ENCODE data around the gene SNAI3.

The SNAI3 gene

DNA sequence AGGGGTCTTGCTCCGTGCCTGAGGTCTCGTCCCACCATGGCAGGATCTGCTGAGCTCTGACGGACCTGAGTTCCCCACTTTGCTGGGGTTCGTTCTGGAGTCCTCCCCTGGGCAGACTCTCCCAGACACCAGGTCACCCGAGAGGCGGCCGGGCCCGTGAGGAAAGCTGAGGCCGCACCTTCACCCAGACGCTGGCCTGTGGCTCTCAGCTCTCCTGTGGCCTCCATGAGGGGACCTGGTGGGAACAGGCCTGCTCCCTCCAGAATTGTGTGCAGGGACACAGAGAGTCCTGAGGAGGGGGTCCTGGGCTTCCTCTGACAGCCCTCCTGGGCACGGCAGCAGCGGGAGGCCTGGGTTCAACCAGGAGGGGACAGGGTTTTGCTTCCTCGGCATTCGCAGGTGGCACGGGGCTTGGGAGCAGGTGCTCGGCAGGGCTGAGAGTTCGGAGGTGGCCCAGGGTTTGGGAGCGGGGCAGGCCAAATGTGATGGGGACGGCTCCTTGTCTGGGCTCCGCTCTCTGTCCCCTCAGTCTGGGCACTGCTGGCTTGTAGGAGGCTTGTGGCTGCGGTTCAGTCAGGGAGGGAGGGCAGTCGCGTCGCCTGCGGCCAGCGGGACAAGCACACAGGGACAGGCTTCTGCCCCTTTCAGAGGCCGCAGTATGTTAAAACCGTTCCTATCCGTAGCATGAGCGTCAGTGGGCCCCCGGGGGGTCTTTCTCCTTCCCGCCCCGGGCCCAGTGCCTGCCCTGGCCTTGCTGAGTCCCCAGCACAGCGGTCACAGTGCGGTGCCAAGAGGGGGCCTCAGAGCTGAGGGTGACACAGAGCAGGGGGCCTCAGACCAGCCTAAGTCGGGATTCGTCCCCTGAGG lies 8.1 kb upstream of the SNAI3 start:
- no peak for DNase-seq
- TF ChIP-seq POLR2A (IDR thresholded peaks at IDR 0.05; ENCODE audit: low read length) (no peak), GATA1 (IDR thresholded peaks at IDR 0.05; ENCODE audit: low read depth, low read length) (no peak)

DNA sequence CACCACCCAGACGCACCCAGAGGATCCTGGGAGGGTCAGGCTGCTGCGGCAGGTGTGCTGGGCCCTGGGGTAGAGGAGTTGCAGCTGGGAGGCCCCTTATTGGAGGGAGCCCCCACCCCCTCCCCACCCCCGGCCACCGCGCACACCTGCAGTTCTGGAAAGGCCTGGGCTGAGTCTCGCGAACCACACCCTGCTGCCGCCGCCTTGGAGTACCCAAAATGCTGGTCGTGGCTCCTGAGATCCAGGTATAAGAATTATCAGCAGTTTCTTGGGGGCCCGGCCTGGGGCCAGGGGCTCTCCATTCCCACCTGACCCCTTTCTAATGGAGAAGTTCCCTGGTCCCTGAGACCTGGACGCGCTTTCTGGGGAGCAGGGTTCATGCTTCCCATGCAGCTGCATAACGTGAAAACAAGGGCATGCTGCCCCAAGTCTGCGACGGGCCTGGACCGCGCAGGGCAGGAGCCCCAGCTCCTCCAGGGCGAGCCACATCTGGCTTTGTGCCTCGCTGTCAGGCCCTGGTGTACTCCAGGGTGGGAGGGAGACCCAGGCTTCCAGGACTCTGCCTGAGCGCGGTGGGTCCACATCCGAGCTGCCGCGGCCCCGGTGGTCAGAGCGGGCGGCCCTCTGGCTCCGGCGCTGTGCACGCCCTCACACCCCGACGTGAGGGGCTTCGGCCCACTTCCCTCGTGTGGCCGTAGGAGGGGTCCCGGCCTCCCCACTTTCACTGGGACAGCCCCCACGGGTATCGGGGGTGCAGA lies 7.3 kb upstream of the SNAI3 start:
- TF ChIP-seq POLR2A (IDR thresholded peaks at IDR 0.05; ENCODE audit: low read length) (no peak), GATA1 (IDR thresholded peaks at IDR 0.05; ENCODE audit: low read depth, low read length) (no peak)
- DNase-seq = no peak

DNA sequence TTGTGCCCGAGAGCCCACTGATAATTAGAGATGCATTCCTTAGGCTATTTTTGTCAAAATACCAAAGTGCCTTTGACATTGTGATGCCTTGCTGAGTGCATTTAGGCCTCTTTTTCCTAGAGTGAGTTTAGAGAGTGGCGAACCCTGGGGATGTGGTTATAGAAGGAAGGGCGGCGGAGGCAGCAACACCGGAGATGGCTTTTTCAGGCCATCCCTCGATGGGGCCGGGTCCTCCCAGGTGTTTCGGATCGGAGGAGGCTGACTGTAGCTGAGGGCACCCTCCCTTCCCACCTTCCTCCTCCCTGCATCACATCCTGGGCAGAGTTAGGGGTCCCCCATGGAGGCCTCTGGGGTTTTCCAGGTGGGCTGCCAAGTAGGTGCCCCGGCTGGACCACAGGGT lies 6.6 kb upstream of the SNAI3 start:
- no peak for DNase-seq
- TF ChIP-seq POLR2A (IDR thresholded peaks at IDR 0.05; ENCODE audit: low read length) (no peak), GATA1 (IDR thresholded peaks at IDR 0.05; ENCODE audit: low read depth, low read length) (no peak)

DNA sequence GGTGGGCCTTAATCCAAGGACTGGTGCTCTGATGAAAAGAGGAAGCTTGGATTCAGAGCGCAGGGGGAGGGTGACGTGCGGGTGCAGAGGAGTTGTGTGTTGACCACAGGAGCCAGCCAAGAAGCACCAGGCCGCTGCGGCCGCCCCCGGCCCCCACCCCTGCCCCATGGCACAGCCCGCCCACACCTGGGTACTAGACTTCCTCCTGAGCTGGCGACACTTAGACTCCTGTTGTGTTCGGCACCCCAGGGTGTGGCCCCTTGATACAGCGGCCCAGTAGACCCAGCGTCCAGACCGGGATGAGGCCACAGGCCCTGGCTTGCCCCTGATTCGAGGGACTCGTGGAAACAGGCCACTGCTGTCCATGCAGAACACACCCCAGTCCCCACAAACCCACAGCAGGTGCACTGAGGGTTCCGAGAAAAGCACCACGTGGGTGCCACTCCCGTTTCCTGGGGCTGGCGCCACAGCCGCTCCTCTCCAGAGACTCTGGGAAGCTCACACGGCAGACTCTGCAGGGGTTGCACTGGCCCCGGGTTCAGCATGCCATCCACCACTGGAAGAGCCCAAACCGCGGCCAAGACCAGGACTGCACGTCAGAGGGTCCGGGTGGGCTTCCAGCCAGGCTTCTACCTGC lies 5.7 kb upstream of the SNAI3 start:
- TF ChIP-seq POLR2A (IDR thresholded peaks at IDR 0.05; ENCODE audit: low read length) = no peak
- TF ChIP-seq GATA1 (IDR thresholded peaks at IDR 0.05; ENCODE audit: low read depth, low read length) = no peak
- DNase-seq = no peak

DNA sequence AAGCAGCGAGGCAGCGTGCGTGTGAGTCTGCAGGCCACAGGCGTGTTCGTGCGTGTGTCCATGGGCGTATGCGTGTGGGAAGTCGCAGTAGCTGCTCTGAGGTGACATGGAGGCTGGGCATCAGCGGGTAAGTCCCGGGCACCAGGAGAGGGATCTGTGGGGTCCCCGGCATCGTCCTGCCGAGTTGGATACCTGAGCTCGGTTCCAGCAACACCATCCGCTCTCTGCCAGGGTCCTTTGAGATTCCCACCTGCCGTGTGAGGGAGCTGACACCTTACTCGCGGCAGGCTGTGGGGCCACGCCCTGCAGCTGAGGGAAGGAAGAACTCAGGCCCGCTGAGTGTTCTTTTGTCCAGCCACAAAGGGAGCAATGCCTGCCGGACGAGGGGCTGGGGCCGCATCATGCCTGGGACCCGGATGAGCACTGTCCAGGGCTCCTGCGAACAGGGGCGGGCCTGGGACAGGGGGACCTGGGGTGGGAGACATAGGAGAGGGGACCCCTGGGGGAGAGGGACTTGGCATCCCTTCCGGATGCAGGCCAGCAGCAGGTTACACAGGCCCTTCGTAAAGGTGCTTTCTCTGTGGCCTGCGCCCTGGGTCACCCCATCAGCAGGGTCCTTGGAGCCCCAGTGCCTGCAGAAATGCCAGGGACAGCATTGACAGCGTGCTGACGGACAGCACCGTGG lies 5.0 kb upstream of the SNAI3 start:
- no peak for TF ChIP-seq POLR2A (IDR thresholded peaks at IDR 0.05; ENCODE audit: low read length)
- no peak for TF ChIP-seq GATA1 (IDR thresholded peaks at IDR 0.05; ENCODE audit: low read depth, low read length)

DNA sequence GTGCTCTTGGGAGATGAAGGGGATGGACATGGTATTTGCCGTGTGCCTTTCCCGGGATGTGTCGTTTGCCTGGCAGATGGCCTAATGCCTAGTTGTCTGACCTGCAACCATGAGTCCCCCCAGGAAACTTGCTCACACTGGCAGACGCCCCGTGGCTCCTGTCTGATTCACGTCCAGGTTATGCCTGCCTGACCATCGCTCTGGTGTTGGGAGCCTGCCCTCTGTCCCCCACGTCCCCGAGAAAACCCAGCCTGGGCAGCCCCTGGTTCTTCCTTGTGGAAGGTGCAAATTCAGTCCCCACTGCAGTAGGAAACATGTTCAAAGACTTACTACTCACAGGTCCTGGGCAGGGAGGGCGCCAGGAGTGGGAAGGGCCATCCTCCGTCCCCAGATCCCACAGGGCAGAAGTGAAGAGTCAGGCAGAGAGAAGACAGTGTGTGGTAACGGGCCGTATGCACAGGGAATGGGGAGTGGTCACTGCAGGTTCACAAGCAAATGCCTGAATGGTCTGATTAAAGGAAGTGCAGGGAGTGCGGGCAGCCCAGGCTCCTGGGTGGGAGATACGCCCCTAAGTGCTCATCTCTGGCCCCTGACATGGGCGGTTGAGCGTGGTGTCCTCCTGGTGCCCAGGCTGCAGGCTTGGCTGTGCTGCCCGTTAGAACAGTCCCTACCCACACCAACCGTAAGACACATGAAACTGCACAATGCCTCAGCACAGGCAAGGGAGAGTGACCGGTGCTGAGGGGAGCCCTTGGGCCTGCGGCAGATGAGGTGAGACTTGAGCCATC lies 4.2 kb upstream of the SNAI3 start:
- TF ChIP-seq GATA1 (IDR thresholded peaks at IDR 0.05; ENCODE audit: low read depth, low read length) (no peak), POLR2A (IDR thresholded peaks at IDR 0.05; ENCODE audit: low read length) (no peak)
- no peak for DNase-seq

More for the DNA sequence above, 5.0 kb upstream of the SNAI3 start:
- DNase-seq = no peak

DNA sequence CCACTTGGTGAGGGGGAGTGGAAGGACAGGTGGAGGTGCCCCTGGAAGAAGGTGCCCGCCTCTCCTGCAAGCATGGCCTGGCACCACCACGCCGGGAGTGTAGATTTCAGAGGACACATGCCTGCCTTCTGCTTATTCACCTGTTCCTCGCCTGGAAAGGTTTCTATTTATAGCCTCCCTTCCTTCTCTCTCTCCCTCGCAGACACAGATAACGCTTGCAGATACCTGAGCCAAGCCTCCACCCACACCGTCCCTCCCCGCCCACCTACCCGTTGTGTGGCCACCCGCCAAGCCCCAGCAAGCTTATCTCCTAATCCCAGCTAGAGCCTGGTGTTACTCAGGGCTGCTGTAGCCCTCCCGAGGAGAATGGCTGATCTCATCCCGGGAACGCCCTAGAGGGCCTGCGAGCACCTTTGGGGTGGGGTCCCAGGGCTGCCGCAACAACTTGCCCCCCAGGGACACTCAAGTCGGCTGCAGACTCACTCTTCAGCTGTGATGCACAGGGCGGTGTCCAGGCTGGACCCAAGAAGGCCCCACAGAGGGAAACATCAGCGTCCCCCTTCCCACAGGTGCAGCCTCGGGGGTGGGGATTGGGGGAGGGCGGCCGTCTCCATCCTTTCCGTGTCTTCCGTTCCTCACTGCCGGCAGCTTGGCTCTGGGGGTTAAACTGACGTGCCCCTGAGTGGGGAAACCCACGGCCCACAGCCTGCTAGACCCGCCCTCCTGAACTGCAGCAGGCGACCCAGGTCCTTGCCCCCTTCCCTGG lies 1.9 kb upstream of the SNAI3 start:
- no peak for TF ChIP-seq POLR2A (IDR thresholded peaks at IDR 0.05; ENCODE audit: low read length)
- no peak for TF ChIP-seq GATA1 (IDR thresholded peaks at IDR 0.05; ENCODE audit: low read depth, low read length)
- peak; percentile 86 to 88 for DNase-seq

DNA sequence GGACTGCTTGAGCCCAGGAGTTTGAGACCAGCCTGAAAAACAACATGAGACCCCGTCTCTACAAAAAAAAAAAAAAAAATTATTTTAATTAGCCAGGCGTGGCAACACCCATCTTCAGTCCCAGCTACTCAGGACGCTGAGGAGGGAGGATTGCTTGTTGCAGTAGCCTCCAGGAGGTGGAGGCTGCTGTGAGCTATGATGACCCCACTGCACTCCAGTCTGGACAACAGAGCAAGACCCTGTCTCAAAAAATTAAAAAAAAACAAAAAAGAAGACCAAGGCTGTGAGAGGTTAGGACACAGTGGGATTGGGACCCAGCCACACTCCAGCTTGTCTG lies 1.3 kb upstream of the SNAI3 start:
- no peak for TF ChIP-seq POLR2A (IDR thresholded peaks at IDR 0.05; ENCODE audit: low read length)
- no peak for TF ChIP-seq GATA1 (IDR thresholded peaks at IDR 0.05; ENCODE audit: low read depth, low read length)
- DNase-seq = no peak

DNA sequence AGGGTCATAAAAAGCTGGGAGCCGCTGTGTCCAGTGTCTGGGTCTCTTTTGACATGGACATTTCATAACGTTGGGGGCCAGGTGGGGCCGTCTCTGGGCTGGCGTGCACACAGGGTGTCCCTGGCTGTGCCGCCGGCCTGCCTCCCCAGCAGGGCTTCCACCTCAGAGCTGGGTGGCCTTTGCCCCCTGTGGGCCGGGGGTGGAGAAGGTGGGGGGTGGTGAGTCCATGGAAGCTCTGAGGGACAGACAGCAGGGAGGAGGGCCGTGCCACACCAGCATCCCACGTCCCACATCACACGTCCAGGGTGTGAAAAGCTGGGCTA lies 908 bp upstream of the SNAI3 start:
- TF ChIP-seq POLR2A (IDR thresholded peaks at IDR 0.05; ENCODE audit: low read length) (no peak), GATA1 (IDR thresholded peaks at IDR 0.05; ENCODE audit: low read depth, low read length) (no peak)

DNA sequence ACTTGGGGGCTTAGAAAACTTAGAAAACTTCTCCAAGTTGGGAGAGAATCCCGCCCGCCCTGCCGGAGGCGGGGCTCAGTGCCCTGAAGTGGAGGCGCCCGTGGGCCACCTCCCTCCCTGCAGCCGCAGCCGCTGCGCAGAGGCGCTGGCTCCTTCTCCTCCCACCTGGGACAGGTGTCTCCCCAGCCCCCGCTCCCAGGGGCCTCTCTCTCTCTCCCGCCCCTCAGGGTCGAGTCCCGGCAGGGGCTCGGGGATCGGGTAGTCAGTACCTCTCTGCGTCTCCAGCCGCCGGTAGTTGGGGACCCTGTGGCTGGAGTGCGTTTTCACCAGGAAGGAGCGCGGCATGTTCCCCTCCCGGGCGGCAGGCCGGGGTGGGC lies 257 bp downstream of the SNAI3 start:
- no peak for DNase-seq

More for the DNA sequence above, 908 bp upstream of the SNAI3 start:
- no peak for DNase-seq

DNA sequence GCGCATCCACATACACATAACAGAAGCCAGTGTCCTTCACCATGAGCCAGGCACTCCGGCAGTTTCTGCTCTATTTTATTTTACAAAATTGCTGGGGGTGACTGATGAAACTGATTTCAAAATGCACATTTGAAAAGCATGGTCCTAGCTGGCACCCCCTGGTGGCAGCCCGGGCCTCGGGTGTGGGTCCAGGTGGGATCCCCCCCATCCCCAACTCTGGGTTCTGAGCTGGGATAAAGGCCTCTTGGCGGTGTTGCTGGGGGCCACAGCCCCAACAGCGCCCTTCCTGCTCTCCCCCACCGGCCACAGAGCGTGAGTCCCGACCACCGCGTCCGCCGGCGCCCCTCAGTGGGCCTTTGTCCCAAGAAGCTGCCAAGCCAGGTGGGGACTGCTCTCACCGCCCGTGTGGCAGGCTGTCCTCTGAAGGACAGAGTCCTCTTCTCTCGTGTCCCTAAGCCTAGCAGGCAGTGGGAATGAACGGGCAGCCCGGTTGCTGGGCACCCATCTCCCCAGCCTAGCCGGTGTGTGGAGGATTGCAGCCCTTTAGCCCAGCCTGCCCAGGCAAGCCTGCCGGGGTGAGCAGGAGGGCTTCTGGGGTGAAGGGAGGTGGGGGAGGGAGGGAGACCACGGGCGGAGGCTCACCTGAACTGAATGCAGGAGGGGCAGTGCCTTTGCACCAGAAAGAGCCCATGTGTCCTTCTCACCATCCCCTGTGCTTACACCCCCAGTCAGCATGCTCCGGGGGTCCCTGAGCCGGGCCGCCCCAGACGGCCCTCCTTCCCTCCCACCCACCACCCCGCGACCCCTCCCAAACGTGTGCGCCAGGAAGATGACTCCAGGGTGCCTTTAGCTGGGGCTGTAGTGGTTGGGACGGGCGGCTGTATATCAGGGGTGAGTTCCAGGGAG lies 898 bp downstream of the SNAI3 start:
- DNase-seq = peak in 1 of 2 experiments; percentile 21
- no peak for TF ChIP-seq POLR2A (IDR thresholded peaks at IDR 0.05; ENCODE audit: low read length)
- no peak for TF ChIP-seq GATA1 (IDR thresholded peaks at IDR 0.05; ENCODE audit: low read depth, low read length)

More for the DNA sequence above, 257 bp downstream of the SNAI3 start:
- TF ChIP-seq GATA1 (IDR thresholded peaks at IDR 0.05; ENCODE audit: low read depth, low read length) (no peak), POLR2A (IDR thresholded peaks at IDR 0.05; ENCODE audit: low read length) (no peak)

All from erythroblast (primary cell).